SK-N-SH treated with all-trans-retinoic acid at 6 μM for 48 hours (cell line): Measurements from ENCODE around the gene CPA4.

Experiments
- ARNTL ChIP-seq: fragments of 450-650 bp; formaldehyde crosslinking; IDR thresholded peaks from 2 replicates; pipeline ENCODE4 v1.5.0; 2020; ENCODE audit warnings: low read depth, mild to moderate bottlenecking, moderate library complexity, borderline replicate concordance
- GLIS3 ChIP-seq: fragments of 250-450 bp; sonication (Bioruptor Pico); IDR thresholded peaks from 2 replicates; pipeline ENCODE4 v1.5.0; 2020; ENCODE audit warnings: mild to moderate bottlenecking, moderate library complexity
- OSR1 ChIP-seq: fragments of 250-450 bp; sonication (Bioruptor Pico); IDR thresholded peaks from 2 replicates; pipeline ENCODE4 v1.8.0; 2022; ENCODE audit warnings: moderate library complexity, mild to moderate bottlenecking, inconsistent platforms
- RARB ChIP-seq: fragments of 250-450 bp; sonication (Bioruptor Pico); IDR thresholded peaks from 2 replicates; pipeline ENCODE4 v1.8.0; 2021; ENCODE audit warnings: mild to moderate bottlenecking, moderate library complexity
- ZC3H10 ChIP-seq: fragments of 250-450 bp; sonication (Bioruptor Pico); IDR thresholded peaks from 2 replicates; pipeline ENCODE4 v1.5.1; 2021; ENCODE audit warnings: mild to moderate bottlenecking, moderate library complexity
- ZFP3 ChIP-seq: fragments of 250-450 bp; sonication (Bioruptor Pico); IDR thresholded peaks from 2 replicates; pipeline ENCODE4 v1.5.0; 2020; ENCODE audit warnings: mild to moderate bottlenecking, moderate library complexity
- ZFP30 ChIP-seq: fragments of 450-650 bp; formaldehyde crosslinking; IDR thresholded peaks from 2 replicates; pipeline ENCODE4 v1.5.0; 2022; ENCODE audit warnings: mild to moderate bottlenecking, moderate library complexity
- TF ChIP-seq, protein P1 (sequence below): fragments of 250-450 bp; sonication (Bioruptor Pico); IDR thresholded peaks from 2 replicates; pipeline ENCODE4 v1.8.0; 2020; ENCODE audit warnings: mild to moderate bottlenecking, moderate library complexity, borderline replicate concordance
- TF ChIP-seq, protein P2 (sequence below): fragments of 250-450 bp; sonication (Bioruptor Pico); IDR thresholded peaks from 2 replicates; pipeline ENCODE4 v1.5.0; 2020; ENCODE audit warnings: mild to moderate bottlenecking, moderate library complexity

DNA sequence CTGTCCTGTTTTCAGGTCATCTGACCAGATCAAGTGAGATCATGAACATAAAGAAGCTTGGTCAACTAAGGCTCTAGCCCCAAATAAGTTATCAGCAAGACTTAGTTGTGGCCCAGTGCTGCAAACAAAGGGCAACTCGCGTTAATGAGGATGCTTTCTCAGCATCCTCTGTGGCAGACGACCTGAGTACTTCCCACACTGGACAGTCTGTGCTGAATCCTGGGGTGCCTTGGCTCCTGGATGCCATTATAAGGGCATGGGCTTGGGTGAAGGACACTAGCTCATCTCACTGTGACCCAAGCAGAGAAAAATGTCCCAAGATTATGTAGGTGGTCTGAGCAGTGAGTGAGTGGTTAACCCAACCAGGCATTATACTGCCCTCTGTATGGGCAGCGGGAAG, 65.5 kb downstream of the CPA4 start:
- TF ChIP-seq OSR1 = no peak
- TF ChIP-seq ZC3H10 (CRISPR knock-in tag) = no peak
- TF ChIP-seq, protein P1, sequence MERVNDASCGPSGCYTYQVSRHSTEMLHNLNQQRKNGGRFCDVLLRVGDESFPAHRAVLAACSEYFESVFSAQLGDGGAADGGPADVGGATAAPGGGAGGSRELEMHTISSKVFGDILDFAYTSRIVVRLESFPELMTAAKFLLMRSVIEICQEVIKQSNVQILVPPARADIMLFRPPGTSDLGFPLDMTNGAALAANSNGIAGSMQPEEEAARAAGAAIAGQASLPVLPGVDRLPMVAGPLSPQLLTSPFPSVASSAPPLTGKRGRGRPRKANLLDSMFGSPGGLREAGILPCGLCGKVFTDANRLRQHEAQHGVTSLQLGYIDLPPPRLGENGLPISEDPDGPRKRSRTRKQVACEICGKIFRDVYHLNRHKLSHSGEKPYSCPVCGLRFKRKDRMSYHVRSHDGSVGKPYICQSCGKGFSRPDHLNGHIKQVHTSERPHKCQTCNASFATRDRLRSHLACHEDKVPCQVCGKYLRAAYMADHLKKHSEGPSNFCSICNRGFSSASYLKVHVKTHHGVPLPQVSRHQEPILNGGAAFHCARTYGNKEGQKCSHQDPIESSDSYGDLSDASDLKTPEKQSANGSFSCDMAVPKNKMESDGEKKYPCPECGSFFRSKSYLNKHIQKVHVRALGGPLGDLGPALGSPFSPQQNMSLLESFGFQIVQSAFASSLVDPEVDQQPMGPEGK (CRISPR knock-in tag) = no peak
- no peak for TF ChIP-seq ZFP30 (CRISPR knock-in tag)
- no peak for TF ChIP-seq GLIS3 (CRISPR knock-in tag)
- TF ChIP-seq, protein P2, sequence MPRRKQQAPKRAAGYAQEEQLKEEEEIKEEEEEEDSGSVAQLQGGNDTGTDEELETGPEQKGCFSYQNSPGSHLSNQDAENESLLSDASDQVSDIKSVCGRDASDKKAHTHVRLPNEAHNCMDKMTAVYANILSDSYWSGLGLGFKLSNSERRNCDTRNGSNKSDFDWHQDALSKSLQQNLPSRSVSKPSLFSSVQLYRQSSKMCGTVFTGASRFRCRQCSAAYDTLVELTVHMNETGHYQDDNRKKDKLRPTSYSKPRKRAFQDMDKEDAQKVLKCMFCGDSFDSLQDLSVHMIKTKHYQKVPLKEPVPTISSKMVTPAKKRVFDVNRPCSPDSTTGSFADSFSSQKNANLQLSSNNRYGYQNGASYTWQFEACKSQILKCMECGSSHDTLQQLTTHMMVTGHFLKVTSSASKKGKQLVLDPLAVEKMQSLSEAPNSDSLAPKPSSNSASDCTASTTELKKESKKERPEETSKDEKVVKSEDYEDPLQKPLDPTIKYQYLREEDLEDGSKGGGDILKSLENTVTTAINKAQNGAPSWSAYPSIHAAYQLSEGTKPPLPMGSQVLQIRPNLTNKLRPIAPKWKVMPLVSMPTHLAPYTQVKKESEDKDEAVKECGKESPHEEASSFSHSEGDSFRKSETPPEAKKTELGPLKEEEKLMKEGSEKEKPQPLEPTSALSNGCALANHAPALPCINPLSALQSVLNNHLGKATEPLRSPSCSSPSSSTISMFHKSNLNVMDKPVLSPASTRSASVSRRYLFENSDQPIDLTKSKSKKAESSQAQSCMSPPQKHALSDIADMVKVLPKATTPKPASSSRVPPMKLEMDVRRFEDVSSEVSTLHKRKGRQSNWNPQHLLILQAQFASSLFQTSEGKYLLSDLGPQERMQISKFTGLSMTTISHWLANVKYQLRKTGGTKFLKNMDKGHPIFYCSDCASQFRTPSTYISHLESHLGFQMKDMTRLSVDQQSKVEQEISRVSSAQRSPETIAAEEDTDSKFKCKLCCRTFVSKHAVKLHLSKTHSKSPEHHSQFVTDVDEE (CRISPR knock-in tag) = no peak
- TF ChIP-seq ZFP3 (CRISPR knock-in tag) = no peak
- TF ChIP-seq ARNTL (CRISPR knock-in tag) = no peak
- no peak for TF ChIP-seq RARB (CRISPR knock-in tag)
